NCI-H748 (cell line): Measurements from ENCODE around the gene GPNMB.

ENCODE experiments used
- DNase-seq: peaks from one replicate; lab custom pipeline; 2025; ENCODE audit not compliant: unreplicated experiment; lab: John Stamatoyannopoulos, UW

GPNMB gene

DNA sequence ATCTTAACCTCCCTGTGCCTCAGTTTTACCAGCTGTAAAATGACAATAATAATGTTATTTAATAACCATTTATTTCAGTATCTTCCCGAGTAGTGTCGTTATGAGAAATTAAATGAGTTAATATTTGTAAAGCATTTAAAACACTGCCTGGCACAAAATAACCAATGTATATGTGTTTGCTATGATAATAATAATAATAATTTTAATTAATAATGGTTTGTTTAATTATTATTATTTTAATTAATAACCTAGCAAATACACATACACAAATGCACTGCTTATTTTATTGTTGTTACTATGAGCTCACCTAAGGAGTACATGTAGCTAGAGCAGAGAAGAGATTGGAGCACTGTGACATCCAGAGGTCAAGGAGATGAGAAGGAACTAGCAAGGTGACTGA lies 18.2 kb upstream of the GPNMB start:
- no peak for DNase-seq

- no peak for DNase-seq
These were observed 15.9 kb upstream of the GPNMB start for GRCh38 chr7:23230641-23231101.

DNA sequence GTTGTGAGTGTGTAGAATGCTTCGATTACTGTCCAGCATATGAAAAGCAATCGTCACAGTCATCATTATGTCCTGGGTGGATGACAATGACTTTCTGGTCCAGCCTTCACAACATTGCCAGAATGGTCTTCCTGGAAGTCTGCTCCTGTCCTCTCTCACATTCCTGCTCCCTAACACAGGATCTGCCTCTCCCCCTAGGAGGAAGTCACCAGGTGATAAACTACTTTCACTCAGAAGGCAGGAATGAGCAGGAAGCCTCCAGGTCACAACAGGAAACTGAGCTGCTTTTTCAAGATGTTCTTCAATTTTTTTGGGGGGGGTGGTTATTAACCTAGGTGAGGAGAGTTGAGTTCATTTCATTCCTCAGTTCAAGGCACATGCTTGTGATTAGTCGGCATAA lies 13.6 kb upstream of the GPNMB start:
- no peak for DNase-seq

DNA sequence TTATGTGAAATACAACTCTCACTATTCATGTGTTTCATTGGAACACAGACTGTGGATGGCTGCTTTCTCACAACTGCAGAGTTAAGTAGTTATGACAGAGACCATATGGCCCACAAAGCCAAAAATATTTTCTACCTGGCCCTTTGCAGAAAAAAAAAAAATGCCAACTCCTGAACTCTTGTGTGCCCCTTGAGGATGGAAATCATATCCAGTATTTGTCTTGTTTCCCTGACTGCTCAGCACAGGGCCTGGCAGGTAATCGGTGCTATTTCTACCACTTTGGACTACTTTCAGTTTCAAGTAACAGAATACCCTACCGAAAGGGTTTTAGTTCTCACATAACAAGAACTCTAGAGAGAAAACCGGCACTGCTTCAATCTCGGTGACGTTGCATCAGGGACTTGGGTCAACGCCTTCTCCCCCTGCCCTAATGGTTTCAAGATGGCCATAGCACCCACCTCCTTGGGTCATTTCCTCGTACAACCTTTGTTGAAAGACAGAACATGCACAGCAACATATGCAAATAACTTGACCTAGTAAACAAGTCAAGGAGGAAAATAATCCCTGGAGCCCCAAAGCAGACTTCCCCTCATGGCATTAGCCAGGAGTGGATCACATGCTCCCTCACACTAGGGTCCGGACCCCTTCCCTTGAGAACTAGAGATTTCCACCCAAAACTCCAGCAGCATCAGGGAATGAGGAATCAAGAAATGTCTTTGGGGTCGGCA lies 11.8 kb upstream of the GPNMB start:
- DNase-seq: no peak

DNA sequence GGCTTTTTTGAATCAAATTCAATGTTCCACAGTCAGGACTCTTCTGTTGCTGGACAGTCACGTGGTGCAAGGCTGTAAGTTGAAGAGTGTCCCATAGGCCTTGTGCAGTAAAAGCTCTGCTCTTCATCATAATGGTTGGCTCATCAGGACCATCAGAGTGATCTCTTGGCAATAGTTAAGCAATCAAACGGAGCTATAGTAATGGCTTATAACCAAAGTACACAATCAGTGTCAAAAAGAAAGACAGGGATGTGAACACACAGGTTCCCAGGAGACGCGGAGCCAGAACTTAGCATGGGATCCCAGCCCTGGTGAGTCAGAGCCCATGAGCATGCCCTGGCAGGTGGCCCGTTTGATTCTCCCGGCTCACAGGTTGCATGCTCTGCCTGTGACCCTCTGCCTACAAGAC lies 10.8 kb upstream of the GPNMB start:
- no peak for DNase-seq

DNA sequence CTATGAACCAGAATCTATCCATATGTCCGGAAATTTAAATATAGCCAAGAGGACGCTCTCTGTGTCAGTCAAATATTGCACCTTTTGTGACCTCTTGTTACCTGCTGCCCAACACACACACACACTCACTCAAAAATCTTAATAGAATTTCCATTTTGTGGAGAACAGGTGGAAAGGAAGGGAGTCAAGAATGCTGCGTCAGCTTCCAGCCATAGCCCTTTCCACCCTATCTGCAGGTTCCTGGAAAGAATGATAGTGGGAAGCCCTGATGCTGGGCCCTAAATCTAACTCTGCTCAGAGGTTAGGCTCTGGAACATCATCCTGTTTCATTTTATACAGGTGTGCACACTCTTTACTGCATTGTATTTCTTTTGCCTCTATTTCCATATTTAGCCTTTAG lies 9.6 kb upstream of the GPNMB start:
- no peak for DNase-seq

GRCh38 chr7:23238983-23239652 lies 7.5 kb upstream of the GPNMB start:
- DNase-seq: no peak

DNA sequence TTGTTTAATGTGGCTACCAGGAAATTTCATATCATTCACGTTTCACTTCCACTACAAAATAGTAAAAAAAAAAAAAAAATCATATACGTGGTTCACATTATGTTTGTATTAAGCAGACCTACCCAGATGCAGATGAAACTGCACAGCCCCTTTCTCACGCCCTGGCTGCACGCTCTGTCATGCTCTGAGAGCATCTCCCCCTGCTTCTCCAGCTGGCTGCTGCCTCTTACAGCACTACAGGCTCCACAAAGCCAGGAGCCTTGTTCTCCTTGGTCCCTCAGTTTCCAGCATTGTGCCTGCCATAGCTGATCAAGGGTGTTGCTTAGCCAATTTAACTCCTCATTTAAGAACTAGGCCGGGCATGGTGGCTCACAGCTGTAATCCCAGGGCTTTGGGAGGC lies 6.9 kb upstream of the GPNMB start:
- no peak for DNase-seq

- no peak for DNase-seq
These were observed 4.3 kb upstream of the GPNMB start for GRCh38 chr7:23242321-23242720.

DNA sequence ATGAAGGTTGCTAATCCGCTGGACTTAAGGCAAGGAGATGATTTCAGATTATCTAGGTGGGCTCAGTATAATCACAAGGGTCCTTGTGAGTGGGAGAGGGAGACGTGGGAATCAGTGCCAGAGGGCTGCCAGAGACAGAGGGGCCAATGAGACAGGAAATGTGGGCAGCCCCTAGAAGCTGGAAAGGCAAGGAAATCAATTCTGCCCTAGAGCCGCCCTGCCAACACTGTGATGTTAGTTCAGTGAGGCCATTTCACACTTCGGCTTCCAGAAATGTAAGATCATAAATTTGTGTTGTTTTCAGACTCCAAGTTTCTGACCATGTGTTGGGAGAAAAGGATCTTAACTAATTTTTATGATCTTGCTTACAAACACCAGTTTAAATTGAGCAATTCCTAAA lies 3.6 kb upstream of the GPNMB start:
- DNase-seq: no peak

- DNase-seq: no peak
These were observed 549 bp downstream of the GPNMB start for GRCh38 chr7:23247046-23247602.

DNA sequence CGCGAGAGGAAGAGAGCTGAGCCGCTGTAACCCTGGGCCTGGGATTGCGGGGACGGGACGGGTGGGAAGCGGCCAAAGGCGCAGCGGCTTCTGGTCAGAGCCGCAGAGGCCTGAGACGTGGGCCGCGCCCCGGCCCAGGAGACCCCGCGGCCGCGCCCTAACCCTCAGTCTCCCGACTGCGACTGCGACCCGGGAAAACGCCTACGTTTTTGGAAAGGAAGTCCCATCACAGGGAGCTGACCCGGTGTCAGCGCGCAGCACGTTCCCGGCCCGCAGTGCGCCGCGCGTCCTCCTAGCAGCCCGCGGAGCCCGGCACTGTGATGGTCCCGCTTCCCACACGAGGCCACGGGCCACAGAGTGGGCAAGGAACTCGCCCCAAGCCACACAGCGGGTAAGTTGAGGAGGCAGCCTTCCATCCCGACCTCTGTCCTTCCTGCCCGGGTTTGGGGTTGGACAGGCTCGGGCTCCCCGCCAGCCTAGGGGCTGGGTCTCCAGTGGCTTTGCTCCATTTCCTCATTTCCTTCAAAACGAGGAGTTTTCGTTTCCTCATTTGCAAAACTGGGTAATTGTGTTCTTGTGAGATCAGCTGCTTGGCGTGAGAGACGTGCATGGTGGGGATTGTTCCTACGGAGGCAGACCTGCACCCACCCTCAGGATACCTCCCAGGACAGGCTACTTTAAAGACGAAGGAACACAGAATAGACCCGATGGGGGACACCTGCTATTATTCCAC lies 1.2 kb downstream of the GPNMB start:
- no peak for DNase-seq

DNA sequence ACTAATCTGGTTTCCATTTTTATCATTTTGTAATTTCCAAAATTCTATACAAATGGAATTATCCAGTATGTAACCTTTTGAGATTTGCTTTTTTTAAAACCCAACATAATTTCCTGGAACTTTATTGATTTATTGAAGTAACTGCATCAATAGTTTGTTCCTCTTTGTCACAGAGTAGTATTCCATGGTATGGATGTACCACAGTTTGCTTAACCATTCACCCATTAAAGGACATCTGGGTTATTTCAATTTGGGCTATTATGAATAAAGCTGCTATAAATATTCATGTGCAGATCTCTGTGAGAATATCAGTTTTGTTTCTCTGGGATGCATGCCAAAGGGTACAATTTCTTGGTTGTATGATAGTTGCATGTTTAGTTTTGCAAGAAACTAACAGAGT lies 2.9 kb downstream of the GPNMB start:
- no peak for DNase-seq

DNA sequence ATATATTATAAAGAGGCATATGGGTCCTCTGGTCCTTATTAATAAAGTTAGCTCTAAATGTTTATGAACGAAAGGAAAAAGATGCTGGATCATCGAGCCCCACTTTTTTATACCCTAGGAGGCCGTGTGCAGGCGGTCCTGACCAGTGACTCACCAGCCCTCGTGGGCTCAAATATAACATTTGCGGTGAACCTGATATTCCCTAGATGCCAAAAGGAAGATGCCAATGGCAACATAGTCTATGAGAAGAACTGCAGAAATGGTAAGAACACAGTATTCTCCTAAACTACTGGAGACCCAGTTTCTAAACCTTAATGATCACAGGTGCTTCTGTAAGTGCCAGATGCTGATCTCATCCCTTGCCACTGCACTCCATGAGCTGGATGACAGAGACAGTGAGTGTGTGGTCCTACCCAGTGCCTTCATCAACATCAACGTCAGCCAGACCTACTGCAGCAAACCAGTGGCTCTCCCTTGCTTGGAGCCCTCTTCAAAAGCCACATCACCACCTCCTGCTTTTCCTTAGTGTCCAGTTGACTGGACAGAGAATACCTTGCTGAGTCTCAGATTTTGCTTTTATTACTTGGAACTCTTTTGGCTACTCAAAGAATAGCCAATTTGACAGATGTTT lies 7.6 kb downstream of the GPNMB start:
- no peak for DNase-seq

GRCh38 chr7:23256731-23257130 lies 10.2 kb downstream of the GPNMB start:
- no peak for DNase-seq

- DNase-seq: no peak
These were observed 13.8 kb downstream of the GPNMB start for GRCh38 chr7:23260371-23260770.

DNA sequence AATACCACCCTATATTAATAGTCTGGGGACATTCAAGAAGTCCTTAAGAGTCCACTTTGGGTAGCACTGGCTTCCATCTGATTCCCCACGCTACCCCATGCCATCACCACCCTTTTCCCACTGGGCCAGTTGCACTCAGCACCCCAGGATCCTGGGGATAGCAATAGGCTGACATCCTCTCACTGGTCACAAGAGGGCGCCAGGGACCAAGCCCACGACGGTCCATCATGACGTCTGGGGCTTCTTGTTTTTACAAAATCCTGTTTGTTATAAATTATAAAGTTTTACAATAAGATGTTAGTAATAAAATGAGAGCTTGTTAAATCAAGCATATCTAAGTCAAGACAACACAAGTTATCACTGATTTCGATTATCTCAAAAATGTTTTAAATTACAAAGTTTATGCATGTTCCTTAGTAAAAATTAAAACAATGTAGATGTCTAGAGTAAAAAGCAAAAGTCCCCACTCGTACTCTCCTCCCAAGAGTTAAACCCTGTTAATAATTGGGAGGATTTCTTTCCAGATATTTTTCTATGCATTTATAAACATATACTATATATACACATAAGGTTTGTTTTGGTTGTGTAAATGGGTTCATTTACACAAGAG lies 15.4 kb downstream of the GPNMB start:
- peak; percentile 62 for DNase-seq

GRCh38 chr7:23264916-23265458 lies 18.4 kb downstream of the GPNMB start:
- DNase-seq: no peak

GRCh38 chr7:23266918-23267317 lies 20.3 kb downstream of the GPNMB start:
- DNase-seq: no peak

DNA sequence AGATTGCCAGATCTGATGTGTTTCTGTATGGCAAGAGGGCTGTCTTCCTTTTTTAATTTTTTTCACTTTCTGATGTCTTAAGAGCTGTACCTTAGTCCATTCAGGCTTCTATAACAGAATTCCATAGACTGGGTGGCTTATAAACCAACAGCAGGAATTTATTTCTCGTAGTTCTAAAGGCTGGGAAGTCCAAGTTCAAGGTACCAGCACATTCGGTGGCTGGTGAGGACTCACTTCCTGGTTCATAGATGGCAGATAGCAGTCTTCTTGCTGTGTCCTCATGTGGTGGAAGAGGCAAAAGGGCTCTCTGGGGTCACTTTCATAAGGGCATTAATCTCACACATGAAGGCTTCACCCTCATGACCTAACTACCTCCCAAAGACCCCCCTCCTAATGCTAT lies 20.8 kb downstream of the GPNMB start:
- DNase-seq: no peak

- DNase-seq: no peak
These were observed 21.6 kb downstream of the GPNMB start for GRCh38 chr7:23268167-23268566.
